ENCODE measurements around the gene DEFB118. TPM values are rescaled to one million over a fixed set of nuclear protein-coding genes. Genes with fewer than 3 reads are reported as not detected.

Gene DEFB118
- total and polyA plus RNA-seq, 2 donors from 2014 or later, result not detected

DNA sequence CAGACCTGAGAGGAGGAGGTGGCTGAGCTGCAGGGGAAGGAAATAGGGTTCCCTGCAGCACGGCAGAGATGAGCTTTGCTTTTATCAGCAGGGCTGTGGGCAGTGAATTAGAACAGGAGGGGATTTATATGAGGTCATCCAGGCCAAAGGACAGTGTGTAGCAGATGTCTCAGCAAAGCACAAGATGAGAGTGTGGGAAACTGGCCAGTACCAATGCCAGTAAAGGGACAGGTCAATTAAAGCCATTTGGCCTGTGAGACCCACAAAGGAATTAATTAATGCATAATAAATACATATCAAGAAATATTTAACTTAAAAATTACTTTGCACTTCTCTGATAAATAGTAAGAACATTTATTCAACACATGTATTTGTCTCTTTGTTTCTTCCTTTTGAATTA is 22.1 kb downstream of the DEFB118 start, which contains the start of gene DEFB119:
TSS of gene DEFB119 (minus strand) at position 101 of the 400 bp plus-strand sequence. CDS start 107 bp downstream, outside the sequence.
- DNase-seq (no peak), FAIRE-seq (no peak)
- Histone ChIP-seq H3K27ac (ENCODE audit: low read depth in 2 of 2, low read length in 2 of 2) (no peak within 1 kb of the TSS), H3K9me3 (ENCODE audit: control insufficient read depth in 2 of 3, insufficient read depth in 1 of 3, low read length in 3 of 3) (no peaks in the 10 kb centered on the region), H3K4me3 (ENCODE audit: low read length in 3 of 3) (no peak within 1 kb of the TSS), H3K27me3 (ENCODE audit: control insufficient read depth, insufficient read depth, low read length) (no peaks in the 10 kb centered on the region), H3K36me3 (ENCODE audit: control insufficient read depth in 2 of 3, insufficient read depth in 3 of 3, low read length in 3 of 3) (no peaks in the 10 kb centered on the region), H3K4me1 (ENCODE audit: control insufficient read depth in 2 of 3, insufficient read depth in 2 of 3, low read depth in 1 of 3, low read length in 3 of 3) (no peaks in the 10 kb centered on the region), H3K9ac (ENCODE audit: low read length in 3 of 3) (no peak within 1 kb of the TSS)
- TF ChIP-seq, protein P1, sequence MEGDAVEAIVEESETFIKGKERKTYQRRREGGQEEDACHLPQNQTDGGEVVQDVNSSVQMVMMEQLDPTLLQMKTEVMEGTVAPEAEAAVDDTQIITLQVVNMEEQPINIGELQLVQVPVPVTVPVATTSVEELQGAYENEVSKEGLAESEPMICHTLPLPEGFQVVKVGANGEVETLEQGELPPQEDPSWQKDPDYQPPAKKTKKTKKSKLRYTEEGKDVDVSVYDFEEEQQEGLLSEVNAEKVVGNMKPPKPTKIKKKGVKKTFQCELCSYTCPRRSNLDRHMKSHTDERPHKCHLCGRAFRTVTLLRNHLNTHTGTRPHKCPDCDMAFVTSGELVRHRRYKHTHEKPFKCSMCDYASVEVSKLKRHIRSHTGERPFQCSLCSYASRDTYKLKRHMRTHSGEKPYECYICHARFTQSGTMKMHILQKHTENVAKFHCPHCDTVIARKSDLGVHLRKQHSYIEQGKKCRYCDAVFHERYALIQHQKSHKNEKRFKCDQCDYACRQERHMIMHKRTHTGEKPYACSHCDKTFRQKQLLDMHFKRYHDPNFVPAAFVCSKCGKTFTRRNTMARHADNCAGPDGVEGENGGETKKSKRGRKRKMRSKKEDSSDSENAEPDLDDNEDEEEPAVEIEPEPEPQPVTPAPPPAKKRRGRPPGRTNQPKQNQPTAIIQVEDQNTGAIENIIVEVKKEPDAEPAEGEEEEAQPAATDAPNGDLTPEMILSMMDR (IDR thresholded peaks at IDR 0.05; ENCODE audit: borderline replicate concordance, extremely low read depth, insufficient read depth), result no peak
- intact Hi-C loops (cut with DNase I), result no loop called here

DNA sequence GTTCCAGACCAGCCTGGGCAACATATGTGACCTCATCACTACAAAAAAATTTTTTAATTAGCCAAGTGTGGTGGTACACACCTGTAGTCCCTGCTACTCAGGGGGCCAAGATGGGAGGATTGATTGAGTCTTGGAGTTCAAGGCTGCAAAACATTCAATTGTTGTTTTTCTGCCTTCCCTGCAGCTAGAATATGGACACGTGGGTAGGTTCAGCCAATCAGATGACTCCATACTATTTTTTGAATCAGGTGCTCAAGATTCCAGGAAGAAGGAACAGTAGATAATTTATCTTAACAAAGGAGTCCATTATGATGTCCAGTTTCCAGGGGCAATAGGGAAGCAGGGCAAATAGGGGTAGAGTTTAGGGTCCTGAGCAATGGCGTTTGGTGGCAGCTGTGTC is 24.4 kb downstream of the DEFB118 start:
- no peak overlapping the region for H3K4me3 ChIP-seq (ENCODE audit: low read length in 3 of 3)
- FAIRE-seq (no peak), DNase-seq (no peak)
- H3K27ac ChIP-seq (ENCODE audit: low read depth in 2 of 2, low read length in 2 of 2), result no peak overlapping the region
- no peaks in the 10 kb centered on the region for H3K9me3 ChIP-seq (ENCODE audit: control insufficient read depth in 2 of 3, insufficient read depth in 1 of 3, low read length in 3 of 3)
- no peaks in the 10 kb centered on the region for H3K27me3 ChIP-seq (ENCODE audit: control insufficient read depth, insufficient read depth, low read length)
- H3K9ac ChIP-seq (ENCODE audit: low read length in 3 of 3), result no peak overlapping the region
- H3K36me3 ChIP-seq (ENCODE audit: control insufficient read depth in 2 of 3, insufficient read depth in 3 of 3, low read length in 3 of 3), result no peaks in the 10 kb centered on the region
- intact Hi-C loops (cut with DNase I), result no loop called here
- H3K4me1 ChIP-seq (ENCODE audit: control insufficient read depth in 2 of 3, insufficient read depth in 2 of 3, low read depth in 1 of 3, low read length in 3 of 3), result no peaks in the 10 kb centered on the region
- TF ChIP-seq, protein P1 (IDR thresholded peaks at IDR 0.05; ENCODE audit: borderline replicate concordance, extremely low read depth, insufficient read depth), result no peak

DNA sequence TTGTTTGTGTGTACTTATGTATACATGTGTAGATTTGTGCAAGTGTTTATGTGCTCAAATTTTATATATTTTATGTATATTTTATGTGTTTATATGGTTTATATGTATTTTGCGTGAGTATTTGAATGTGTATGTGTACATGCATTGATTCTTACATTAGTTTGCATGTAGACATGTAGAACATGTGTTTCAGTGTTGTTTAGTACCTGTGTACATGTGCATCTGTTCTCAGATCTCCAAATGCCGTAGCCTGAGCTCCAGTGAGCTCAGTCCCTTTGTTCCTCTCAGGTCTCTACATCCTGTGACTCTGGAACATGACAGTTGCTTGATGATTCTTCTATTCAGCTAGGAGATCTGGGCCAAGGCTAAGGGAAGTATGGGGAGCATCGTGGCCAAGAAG is 26.5 kb downstream of the DEFB118 start:
- H3K9me3 ChIP-seq (ENCODE audit: control insufficient read depth in 2 of 3, insufficient read depth in 1 of 3, low read length in 3 of 3), result no peaks in the 10 kb centered on the region
- H3K27ac ChIP-seq (ENCODE audit: low read depth in 2 of 2, low read length in 2 of 2), result no peak overlapping the region
- H3K27me3 ChIP-seq (ENCODE audit: control insufficient read depth, insufficient read depth, low read length), result no peaks in the 10 kb centered on the region
- TF ChIP-seq, protein P1 (IDR thresholded peaks at IDR 0.05; ENCODE audit: borderline replicate concordance, extremely low read depth, insufficient read depth), result no peak
- no peaks in the 10 kb centered on the region for H3K4me1 ChIP-seq (ENCODE audit: control insufficient read depth in 2 of 3, insufficient read depth in 2 of 3, low read depth in 1 of 3, low read length in 3 of 3)
- no peaks in the 10 kb centered on the region for H3K36me3 ChIP-seq (ENCODE audit: control insufficient read depth in 2 of 3, insufficient read depth in 3 of 3, low read length in 3 of 3)
- intact Hi-C loops (cut with DNase I), result no loop called here
- DNase-seq (no peak), FAIRE-seq (no peak)
- no peak overlapping the region for H3K9ac ChIP-seq (ENCODE audit: low read length in 3 of 3)
- H3K4me3 ChIP-seq (ENCODE audit: low read length in 3 of 3), result no peak overlapping the region

DNA sequence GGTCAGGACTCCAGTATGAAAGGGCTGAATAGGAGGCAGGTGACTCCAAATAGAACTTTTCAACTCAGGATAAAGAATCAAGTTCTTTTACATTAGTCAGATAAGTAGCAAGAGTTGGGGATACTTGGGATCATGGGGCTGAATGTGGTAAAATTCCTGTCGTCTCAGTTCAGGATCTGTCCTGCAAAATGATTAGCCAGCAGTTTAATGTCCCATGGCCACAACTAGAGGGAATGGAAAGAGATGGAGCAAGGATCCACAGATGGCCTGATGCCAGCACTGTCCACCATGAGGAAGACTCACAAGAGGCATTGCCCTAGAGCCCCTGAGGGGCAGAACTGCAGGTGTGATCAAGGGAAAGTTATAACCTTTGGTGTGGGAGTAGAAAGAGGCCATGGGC is 35.5 kb downstream of the DEFB118 start:
- Histone ChIP-seq H3K27ac (ENCODE audit: low read depth in 2 of 2, low read length in 2 of 2) (no peak overlapping the region), H3K4me1 (ENCODE audit: control insufficient read depth in 2 of 3, insufficient read depth in 2 of 3, low read depth in 1 of 3, low read length in 3 of 3) (no peaks in the 10 kb centered on the region), H3K9me3 (ENCODE audit: control insufficient read depth in 2 of 3, insufficient read depth in 1 of 3, low read length in 3 of 3) (no peaks in the 10 kb centered on the region), H3K27me3 (ENCODE audit: control insufficient read depth, insufficient read depth, low read length) (no peaks in the 10 kb centered on the region), H3K9ac (ENCODE audit: low read length in 3 of 3) (no peak overlapping the region), H3K36me3 (ENCODE audit: control insufficient read depth in 2 of 3, insufficient read depth in 3 of 3, low read length in 3 of 3) (no peaks in the 10 kb centered on the region), H3K4me3 (ENCODE audit: low read length in 3 of 3) (no peak overlapping the region)
- FAIRE-seq (no peak), DNase-seq (no peak)
- intact Hi-C loops (cut with DNase I), result no loop called here
- TF ChIP-seq, protein P1 (IDR thresholded peaks at IDR 0.05; ENCODE audit: borderline replicate concordance, extremely low read depth, insufficient read depth), result no peak

Measured in kidney (tissue), 14 donors.